ENCODE results near the gene PUS7. TPM values are rescaled to one million over a fixed set of nuclear protein-coding genes. Genes with fewer than 3 reads are reported as not detected.

The PUS7 gene
- polyA plus RNA-seq, 1 donor (not counting 4 experiments of a cell fraction or from before 2014, with no cell fraction given) = 25.2 TPM

DNA sequence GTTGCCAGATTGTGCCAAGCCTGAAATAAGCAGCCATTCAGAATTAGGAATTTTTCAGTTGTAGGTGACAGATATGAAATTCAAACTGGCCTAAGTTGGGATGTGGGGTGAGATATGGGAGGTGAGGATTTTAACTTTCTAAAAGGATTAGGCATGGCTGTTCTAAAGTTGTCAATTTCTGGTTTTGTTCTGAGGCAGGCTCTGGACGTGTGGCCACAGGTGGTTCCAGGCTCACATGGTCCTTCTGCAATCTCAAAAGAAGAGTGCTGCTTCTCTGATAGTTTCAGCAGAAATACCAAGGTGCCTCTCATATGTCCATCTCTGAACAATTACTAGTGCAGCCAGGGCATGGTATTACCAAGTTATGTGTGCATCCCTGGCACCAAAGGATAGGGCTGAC, 37.9 kb upstream of the PUS7 start:
- FAIRE-seq (no peak), DNase-seq (ENCODE audit: low read depth, low spot score) (no peak)
- H3K4me2 ChIP-seq (ENCODE audit: control insufficient read depth, extremely low read depth, insufficient read depth, low read depth, low read length) = no peak overlapping the region
- H3K4me3 ChIP-seq (ENCODE audit: control insufficient read depth in 2 of 3, extremely low read depth in 1 of 3, insufficient read depth in 2 of 3, low read depth in 1 of 3, low read length in 3 of 3) = no peak overlapping the region
- H3K79me2 ChIP-seq (ENCODE audit: control insufficient read depth, insufficient read depth, low read length) = no peaks in the 10 kb centered on the region
- no peaks in the 10 kb centered on the region for H3K27me3 ChIP-seq (ENCODE audit: control insufficient read depth, extremely low read depth, insufficient read depth, low read length)
- H3K9me1 ChIP-seq (ENCODE audit: control insufficient read depth, extremely low read depth, insufficient read depth, low read length) = no peaks in the 10 kb centered on the region
- peaks cover 11 to 13% of the 10 kb centered on the region in 2 experiments for H3K36me3 ChIP-seq (ENCODE audit: control insufficient read depth in 2 of 2, extremely low read depth in 1 of 2, insufficient read depth in 2 of 2, low read length in 2 of 2)
- no peak overlapping the region for H3K9ac ChIP-seq (ENCODE audit: control insufficient read depth, extremely low read depth, insufficient read depth, low read length)
- H3K27ac ChIP-seq (ENCODE audit: control insufficient read depth, insufficient read depth, low read length) = no peak overlapping the region
- dilution Hi-C loops (cut with MboI; ENCODE audit: extremely low pct_ligation_motif_present, low sequenced_read_pairs) = no loop called here
- no peak for TF ChIP-seq EZH2 (IDR thresholded peaks at IDR 0.05; ENCODE audit: low read length)
- TF ChIP-seq, protein P1, sequence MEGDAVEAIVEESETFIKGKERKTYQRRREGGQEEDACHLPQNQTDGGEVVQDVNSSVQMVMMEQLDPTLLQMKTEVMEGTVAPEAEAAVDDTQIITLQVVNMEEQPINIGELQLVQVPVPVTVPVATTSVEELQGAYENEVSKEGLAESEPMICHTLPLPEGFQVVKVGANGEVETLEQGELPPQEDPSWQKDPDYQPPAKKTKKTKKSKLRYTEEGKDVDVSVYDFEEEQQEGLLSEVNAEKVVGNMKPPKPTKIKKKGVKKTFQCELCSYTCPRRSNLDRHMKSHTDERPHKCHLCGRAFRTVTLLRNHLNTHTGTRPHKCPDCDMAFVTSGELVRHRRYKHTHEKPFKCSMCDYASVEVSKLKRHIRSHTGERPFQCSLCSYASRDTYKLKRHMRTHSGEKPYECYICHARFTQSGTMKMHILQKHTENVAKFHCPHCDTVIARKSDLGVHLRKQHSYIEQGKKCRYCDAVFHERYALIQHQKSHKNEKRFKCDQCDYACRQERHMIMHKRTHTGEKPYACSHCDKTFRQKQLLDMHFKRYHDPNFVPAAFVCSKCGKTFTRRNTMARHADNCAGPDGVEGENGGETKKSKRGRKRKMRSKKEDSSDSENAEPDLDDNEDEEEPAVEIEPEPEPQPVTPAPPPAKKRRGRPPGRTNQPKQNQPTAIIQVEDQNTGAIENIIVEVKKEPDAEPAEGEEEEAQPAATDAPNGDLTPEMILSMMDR (optimal IDR thresholded peaks at IDR 0.05 in 1 of 3, IDR thresholded peaks at IDR 0.05 in 1 of 3, conservative IDR thresholded peaks at IDR 0.05 in 1 of 3; ENCODE audit: extremely low read depth in 1 of 3, insufficient read depth in 2 of 3, low read length in 3 of 3) = no peak
- H3K4me1 ChIP-seq (ENCODE audit: control insufficient read depth, extremely low read depth, insufficient read depth, low read length) = no peaks in the 10 kb centered on the region
- no peaks in the 10 kb centered on the region for H4K20me1 ChIP-seq (ENCODE audit: control insufficient read depth, extremely low read depth, insufficient read depth, low read length)
- no peaks in the 10 kb centered on the region for H3K9me3 ChIP-seq (ENCODE audit: control insufficient read depth, low read depth, low read length)
- H2AFZ ChIP-seq (ENCODE audit: control insufficient read depth, low read length) = no peak overlapping the region

DNA sequence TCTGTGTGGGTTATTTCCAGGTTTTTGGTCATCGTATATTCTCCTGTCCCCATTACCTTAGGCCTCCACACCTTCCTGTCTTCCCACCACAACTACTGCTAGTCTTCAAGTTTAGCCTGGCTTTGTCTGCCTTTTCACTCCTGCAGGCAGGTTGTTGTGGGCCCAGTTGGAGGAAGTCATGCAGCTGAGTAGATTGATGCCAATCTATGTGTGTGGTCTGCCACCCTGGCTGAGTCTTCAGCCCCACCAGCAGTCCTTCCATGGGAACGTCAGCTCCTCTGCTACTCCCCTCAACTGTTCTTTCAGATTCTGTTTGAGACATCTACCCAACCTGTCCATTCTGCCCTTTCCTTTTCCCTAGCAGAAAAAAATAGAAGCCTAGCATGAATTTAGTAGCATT, 16.3 kb upstream of the PUS7 start:
- H4K20me1 ChIP-seq (ENCODE audit: control insufficient read depth, extremely low read depth, insufficient read depth, low read length) = no peaks in the 10 kb centered on the region
- no peaks in the 10 kb centered on the region for H3K4me1 ChIP-seq (ENCODE audit: control insufficient read depth, extremely low read depth, insufficient read depth, low read length)
- no peak overlapping the region for H3K4me3 ChIP-seq (ENCODE audit: control insufficient read depth in 2 of 3, extremely low read depth in 1 of 3, insufficient read depth in 2 of 3, low read depth in 1 of 3, low read length in 3 of 3)
- H3K9me3 ChIP-seq (ENCODE audit: control insufficient read depth, low read depth, low read length) = no peaks in the 10 kb centered on the region
- dilution Hi-C loops (cut with MboI; ENCODE audit: extremely low pct_ligation_motif_present, low sequenced_read_pairs) = no loop called here
- TF ChIP-seq, protein P1 (optimal IDR thresholded peaks at IDR 0.05 in 1 of 3, IDR thresholded peaks at IDR 0.05 in 1 of 3, conservative IDR thresholded peaks at IDR 0.05 in 1 of 3; ENCODE audit: extremely low read depth in 1 of 3, insufficient read depth in 2 of 3, low read length in 3 of 3) = no peak
- TF ChIP-seq EZH2 (IDR thresholded peaks at IDR 0.05; ENCODE audit: low read length) = no peak
- H3K79me2 ChIP-seq (ENCODE audit: control insufficient read depth, insufficient read depth, low read length) = peaks cover 14% of the 10 kb centered on the region
- no peak overlapping the region for H3K9ac ChIP-seq (ENCODE audit: control insufficient read depth, extremely low read depth, insufficient read depth, low read length)
- no peak for DNase-seq (ENCODE audit: low read depth, low spot score)
- no peak overlapping the region for H3K4me2 ChIP-seq (ENCODE audit: control insufficient read depth, extremely low read depth, insufficient read depth, low read depth, low read length)
- H2AFZ ChIP-seq (ENCODE audit: control insufficient read depth, low read length) = no peak overlapping the region
- FAIRE-seq = no peak
- H3K36me3 ChIP-seq (ENCODE audit: control insufficient read depth in 2 of 2, extremely low read depth in 1 of 2, insufficient read depth in 2 of 2, low read length in 2 of 2) = peaks cover 12 to 21% of the 10 kb centered on the region in 2 experiments
- H3K9me1 ChIP-seq (ENCODE audit: control insufficient read depth, extremely low read depth, insufficient read depth, low read length) = no peaks in the 10 kb centered on the region
- H3K27ac ChIP-seq (ENCODE audit: control insufficient read depth, insufficient read depth, low read length) = no peak overlapping the region
- H3K27me3 ChIP-seq (ENCODE audit: control insufficient read depth, extremely low read depth, insufficient read depth, low read length) = no peaks in the 10 kb centered on the region

Measured in keratinocyte (primary cell).